RWPE1 (cell line): Measurements from ENCODE around the gene RNASE11.
"Not testable (repeated sequence)": the region's sequence is repeated elsewhere in the genome, so short reads cannot be mapped to it uniquely, and the experiment has no call there.

Experiments used
- CTCF ChIA-PET: fragments of 350-600 bp; sonication (Branson Sonifier 250); formaldehyde crosslinking; extraction: SDS; loops from one replicate; lab custom pipeline; 2021; lab: Yijun Ruan, JAX
- POLR2A ChIA-PET: fragments of 400-600 bp; formaldehyde crosslinking; extraction: SDS; loops from one replicate; lab custom pipeline; 2020; ENCODE audit warnings: antibody characterized with exemption; ENCODE audit not compliant: low non-redundant PET; lab: Yijun Ruan, JAX
- DNase-seq: peaks from one replicate; pipeline ENCODE4 v3.0.0; 2012; ENCODE audit warnings: low spot score
- H3K27ac ChIP-seq: fragments of 450-650 bp; 2 replicates; pipeline ENCODE4 v1.5.1; 2017
- TF ChIP-seq, protein P1 (sequence below): fragments of 450-650 bp; conservative IDR thresholded peaks from 2 replicates; pipeline ENCODE4 v1.5.1; 2017; ENCODE audit warnings: low read depth, mild to moderate bottlenecking

Gene RNASE11

DNA sequence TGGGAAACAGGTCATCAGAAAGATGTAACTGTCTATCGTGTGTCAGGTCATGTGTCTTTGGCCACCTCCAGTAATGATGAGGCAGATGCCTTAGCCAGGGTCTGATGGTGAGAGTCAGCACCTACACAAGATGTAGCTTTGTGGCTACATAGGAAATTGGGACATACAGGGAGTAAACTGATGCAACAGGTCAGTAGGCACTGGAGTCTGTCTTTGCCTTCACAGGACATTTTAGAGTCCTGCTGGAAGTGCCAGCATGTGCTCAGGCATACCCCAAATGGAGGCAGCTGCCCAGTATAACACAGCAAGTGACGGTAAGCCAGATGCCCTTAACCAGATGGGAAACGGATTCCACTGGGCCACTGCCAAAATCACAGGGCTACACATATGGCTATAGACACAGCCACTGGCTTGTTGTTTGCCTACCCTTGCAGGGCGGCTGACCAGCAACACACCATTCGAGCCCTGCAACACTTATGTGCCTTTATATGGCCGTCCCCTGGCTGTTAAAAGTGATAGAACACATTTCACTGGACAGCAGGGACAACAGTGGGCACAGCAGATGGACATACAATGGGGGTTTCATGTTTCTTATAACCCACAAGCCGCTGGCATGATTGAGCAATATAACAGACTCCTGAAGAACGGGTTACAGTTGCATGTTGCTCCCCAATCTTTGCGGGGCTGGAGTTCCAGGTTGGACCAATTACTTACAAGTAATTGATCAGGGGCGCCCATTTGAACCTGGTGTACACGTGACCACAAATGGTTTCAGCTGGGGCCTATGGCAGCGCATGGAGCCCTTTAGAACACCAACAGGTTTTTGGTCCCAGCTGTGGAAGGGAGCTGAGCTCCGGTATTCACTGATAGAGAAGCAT, 16.3 kb upstream of the RNASE11 start:
- ChIA-PET POLR2A (interaction anchor here (0.6 kb wide), 1 partner anchor 183 kb away, joined by 3 read pairs; no protein-coding TSS in a partner anchor), CTCF (no interaction called here)
- no peak for DNase-seq
- no peak overlapping the region for H3K27ac ChIP-seq
- TF ChIP-seq, protein P1, sequence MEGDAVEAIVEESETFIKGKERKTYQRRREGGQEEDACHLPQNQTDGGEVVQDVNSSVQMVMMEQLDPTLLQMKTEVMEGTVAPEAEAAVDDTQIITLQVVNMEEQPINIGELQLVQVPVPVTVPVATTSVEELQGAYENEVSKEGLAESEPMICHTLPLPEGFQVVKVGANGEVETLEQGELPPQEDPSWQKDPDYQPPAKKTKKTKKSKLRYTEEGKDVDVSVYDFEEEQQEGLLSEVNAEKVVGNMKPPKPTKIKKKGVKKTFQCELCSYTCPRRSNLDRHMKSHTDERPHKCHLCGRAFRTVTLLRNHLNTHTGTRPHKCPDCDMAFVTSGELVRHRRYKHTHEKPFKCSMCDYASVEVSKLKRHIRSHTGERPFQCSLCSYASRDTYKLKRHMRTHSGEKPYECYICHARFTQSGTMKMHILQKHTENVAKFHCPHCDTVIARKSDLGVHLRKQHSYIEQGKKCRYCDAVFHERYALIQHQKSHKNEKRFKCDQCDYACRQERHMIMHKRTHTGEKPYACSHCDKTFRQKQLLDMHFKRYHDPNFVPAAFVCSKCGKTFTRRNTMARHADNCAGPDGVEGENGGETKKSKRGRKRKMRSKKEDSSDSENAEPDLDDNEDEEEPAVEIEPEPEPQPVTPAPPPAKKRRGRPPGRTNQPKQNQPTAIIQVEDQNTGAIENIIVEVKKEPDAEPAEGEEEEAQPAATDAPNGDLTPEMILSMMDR, result no peak

DNA sequence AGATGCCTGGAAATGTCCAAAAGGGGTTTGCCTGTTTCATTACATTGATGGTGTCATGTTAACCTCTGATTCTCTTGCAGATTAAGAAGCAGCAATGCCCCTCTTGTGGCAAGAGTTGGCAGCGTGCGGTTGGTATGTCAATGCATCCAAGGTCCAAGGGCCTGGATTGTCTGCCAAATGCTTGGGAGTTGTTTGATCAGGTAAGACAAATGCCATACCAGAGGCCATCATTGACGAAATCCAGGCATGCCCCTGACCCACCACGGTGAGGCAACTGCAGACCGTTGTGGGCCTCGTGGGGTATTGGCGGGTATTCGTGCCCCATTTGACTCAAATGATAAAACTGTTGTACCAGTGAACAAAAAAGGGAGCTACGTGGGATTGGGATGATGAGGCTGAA, 14.8 kb upstream of the RNASE11 start:
- ChIA-PET CTCF (no interaction called here), POLR2A (interaction anchor here (0.6 kb wide), 1 partner anchor 127 kb away, joined by 3 read pairs; no protein-coding TSS in a partner anchor)
- TF ChIP-seq, protein P1, result no peak
- DNase-seq, result no peak
- no peak overlapping the region for H3K27ac ChIP-seq

DNA sequence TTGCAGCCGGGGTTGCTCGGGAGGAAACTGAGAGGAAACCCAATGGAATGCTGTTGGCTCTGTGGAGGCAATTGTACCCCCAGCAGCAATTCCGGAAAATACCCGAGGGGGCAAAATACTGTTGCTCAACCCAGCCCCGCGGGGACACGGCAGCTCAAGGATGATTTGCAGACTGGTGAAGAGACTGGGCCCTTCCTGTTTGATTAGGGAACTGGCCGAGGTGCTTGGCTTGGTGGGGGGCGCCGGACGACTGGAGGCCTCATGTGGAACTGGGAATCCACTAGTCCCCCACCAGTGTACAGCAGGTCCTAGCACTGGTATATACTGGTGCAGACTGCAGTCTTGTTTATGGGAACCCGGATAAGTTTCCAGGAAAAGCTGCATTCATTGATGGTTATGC, 13.7 kb upstream of the RNASE11 start:
- POLR2A ChIA-PET, result no interaction called here
- TF ChIP-seq, protein P1, result no peak
- CTCF ChIA-PET, result no interaction called here
- no peak for DNase-seq
- no peak overlapping the region for H3K27ac ChIP-seq

DNA sequence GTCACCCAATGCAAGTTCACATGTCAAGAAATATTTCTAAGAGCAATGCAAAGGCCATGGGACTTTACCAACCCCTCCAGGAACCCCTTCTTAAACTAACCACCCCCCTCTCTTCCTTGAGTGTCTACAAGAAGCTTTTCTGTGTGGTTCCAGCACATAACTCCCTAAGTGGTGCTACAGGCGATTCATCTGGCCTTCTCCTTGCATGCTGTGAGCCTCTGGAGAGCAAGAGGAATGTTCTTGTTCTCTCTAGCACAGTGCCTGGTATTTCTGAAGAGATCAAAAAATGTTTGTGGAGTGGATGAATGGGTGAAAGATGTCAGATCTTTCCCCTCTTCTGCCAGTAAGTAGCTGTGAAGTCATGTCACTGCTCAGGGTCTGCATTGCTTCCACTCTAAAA, 9.3 kb upstream of the RNASE11 start:
- CTCF ChIA-PET, result no interaction called here
- TF ChIP-seq, protein P1, result no peak
- H3K27ac ChIP-seq, result no peak overlapping the region
- POLR2A ChIA-PET, result no interaction called here
- DNase-seq, result no peak

DNA sequence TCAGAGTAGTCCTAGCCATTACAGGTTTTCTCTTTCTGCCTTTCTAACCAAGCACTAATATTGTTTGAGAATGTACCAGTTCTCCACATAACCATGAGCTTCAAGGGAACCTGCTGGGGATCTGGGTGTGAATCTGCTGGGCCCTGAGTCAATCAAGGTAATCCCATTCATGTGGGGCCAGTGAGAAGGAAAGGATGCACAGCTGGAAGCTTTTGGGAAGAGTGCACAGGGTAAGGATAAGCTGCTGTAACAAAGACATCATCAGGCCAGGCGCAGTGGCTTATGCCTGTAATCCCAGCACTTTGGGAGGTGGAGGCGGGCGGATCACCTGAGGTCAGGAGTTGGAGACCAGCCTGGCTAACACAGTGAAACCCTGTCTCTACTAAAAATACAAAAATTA, 7.9 kb upstream of the RNASE11 start:
- CTCF ChIA-PET, H3K27ac ChIP-seq, DNase-seq, POLR2A ChIA-PET: not testable (repeated sequence)

DNA sequence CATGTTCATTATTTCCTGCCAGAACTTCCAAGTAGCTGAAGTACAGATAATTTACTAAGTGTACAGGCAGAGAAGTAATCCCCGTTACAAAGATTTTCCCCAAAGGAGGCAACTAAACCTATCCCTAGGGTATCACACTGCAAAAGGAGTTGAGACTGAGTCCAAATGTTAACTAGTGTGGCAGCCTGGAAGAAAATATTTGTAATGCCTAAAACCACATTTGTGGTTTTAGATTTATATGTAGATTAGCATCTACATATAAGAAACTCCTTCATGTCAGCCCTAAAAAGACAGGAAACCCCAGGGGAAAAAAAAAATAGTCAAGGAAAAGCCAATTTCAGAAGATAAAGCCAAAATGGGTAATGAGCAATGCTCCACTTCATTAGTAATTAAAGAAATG, 4.8 kb upstream of the RNASE11 start:
- no peak overlapping the region for H3K27ac ChIP-seq
- ChIA-PET CTCF (no interaction called here), POLR2A (no interaction called here)
- DNase-seq, result no peak
- TF ChIP-seq, protein P1, result no peak

DNA sequence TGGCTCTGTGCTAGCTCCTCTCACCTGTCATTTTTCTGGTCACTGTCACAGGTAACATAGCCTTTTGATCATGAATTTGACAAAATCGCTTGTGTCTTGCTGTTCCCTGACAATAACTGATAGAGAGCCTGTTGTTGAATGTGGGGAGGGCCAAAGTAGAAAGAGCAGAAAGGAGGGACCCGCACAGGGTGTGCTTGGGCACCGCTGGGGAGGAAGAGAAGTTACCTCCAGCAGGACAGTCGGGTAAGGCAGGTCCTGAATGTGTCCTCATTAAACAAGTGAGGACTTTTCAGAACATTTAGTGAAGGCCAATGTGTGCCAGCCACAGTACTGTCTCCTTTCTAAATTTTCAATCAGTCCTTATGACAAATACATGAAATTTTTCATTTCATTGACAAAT, 3.4 kb upstream of the RNASE11 start, which contains the start of gene RNASE12:
TSS of gene RNASE12 (minus strand) at position 142 of the 400 bp plus-strand sequence. CDS start 653 bp downstream, outside the sequence.
- DNase-seq, result no peak
- ChIA-PET POLR2A (no interaction called here), CTCF (interaction anchor here (0.6 to 0.7 kb wide), 2 partner anchors 105 to 121 kb away, joined by 3 read pairs; no protein-coding TSS in a partner anchor)
- H3K27ac ChIP-seq, result no peak within 1 kb of the TSS
- TF ChIP-seq, protein P1, result no peak
